BLaER1 treated with 17β-estradiol and CSF1 and Interleukin-3, amounts not matched to agents 10 nM and 100 nM (cell line): ENCODE data around the gene MTX3.

Experiments used
- H3K27ac ChIP-seq, 11 experiments: shearing (Covaris generic); formaldehyde crosslinking; 2 replicates each; pipeline ENCODE4 v1.8.1; 2022
- H3K27me3 ChIP-seq, 11 experiments: shearing (Covaris generic); formaldehyde crosslinking; 2 replicates each; pipeline ENCODE4 v1.8.1; 2022
- H3K36me3 ChIP-seq, 11 experiments: shearing (Covaris generic); formaldehyde crosslinking; 2 replicates each; pipeline ENCODE4 v1.8.1; 2022
- H3K4me1 ChIP-seq, 10 experiments: shearing (Covaris generic); formaldehyde crosslinking; 2 replicates each; pipeline ENCODE4 v1.8.1; 2022
- H3K4me2 ChIP-seq, 11 experiments: shearing (Covaris generic); formaldehyde crosslinking; 2 replicates each; pipeline ENCODE4 v1.8.1; 2022
- H3K4me3 ChIP-seq, 10 experiments: shearing (Covaris generic); formaldehyde crosslinking; 2 replicates each; pipeline ENCODE4 v1.8.1; 2022
- H3K9ac ChIP-seq, 11 experiments: shearing (Covaris generic); formaldehyde crosslinking; 2 replicates each; pipeline ENCODE4 v1.8.1; 2022
- H3K9me3 ChIP-seq, 11 experiments: shearing (Covaris generic); formaldehyde crosslinking; replicated peaks in 1 of 11; 2 replicates each; pipeline ENCODE4 v1.8.1; 2022
- H4K20me1 ChIP-seq, 11 experiments: shearing (Covaris generic); formaldehyde crosslinking; 2 replicates each; pipeline ENCODE4 v1.8.1; 2022
- Cebpa-rat ChIP-seq, 11 experiments: shearing (Covaris generic); IDR thresholded peaks; 2 replicates each; pipeline ENCODE4 v1.8.1; 2022

The MTX3 gene, protein sequence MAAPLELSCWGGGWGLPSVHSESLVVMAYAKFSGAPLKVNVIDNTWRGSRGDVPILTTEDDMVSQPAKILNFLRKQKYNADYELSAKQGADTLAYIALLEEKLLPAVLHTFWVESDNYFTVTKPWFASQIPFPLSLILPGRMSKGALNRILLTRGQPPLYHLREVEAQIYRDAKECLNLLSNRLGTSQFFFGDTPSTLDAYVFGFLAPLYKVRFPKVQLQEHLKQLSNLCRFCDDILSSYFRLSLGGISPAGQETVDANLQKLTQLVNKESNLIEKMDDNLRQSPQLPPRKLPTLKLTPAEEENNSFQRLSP

DNA sequence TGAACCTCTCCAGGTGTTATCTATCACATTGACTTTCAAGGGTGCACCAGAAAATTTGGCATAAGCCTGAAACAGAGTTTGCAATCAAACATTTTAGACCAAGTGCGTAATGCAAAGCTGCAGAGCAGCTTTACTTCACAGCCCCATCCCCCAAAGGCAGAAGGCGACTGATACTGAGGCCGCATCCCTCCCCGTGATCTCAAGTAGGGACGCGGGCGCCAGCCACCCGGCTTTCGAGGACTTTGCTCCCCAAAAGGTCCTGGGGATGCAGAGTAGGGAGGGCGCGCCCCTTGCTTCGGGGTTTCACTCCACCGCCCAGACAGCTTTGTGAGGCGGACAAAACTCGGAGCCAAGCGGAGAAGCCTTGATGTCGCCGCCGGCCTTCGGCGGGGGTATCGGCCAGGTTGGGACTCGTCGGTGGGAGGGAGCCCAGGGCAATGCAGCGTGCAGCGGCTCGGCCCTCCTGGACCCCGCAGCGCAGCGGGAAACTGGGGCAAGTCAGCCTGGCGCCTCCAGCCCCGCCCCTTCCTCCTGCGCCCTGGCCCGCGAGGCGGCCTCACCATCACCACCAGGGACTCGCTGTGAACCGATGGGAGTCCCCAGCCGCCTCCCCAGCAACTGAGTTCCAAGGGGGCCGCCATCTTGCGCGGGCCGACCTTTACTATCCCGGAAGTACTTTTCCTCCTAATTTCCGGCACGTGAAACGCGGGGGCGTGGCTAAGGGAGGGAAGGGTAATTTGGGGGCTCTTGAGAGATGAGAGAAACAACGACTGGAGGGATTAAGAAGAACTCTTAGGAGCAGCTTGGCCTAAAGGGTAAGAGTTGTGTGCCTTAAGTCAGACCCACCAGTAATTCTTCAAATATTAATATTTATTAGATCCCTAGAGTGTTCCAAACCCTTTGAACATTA, at the start of gene MTX3:
MTX3 (minus strand) TSS at position 665 of the 910 bp plus-strand sequence; CDS start at position 641, 24 bp downstream.
- H3K9me3 ChIP-seq: peaks cover 14 to 23% (median 18%) of the 10 kb centered on the region in 11 experiments
- H3K4me2 ChIP-seq: peak within 1 kb of the TSS in 6 of 11 experiments; percentile 6 to 54 (median 24); a peak in 7 of 22 replicates
- H3K4me3 ChIP-seq: peak within 1 kb of the TSS; percentile 7 to 59 (median 33); a peak in 11 of 20 replicates
- TF ChIP-seq Cebpa-rat (IDR thresholded peaks at IDR 0.05): no peak
- H4K20me1 ChIP-seq: no peaks in the 10 kb centered on the region
- H3K9ac ChIP-seq: no peak within 1 kb of the TSS
- no peak within 1 kb of the TSS for H3K27ac ChIP-seq
- no peaks in the 10 kb centered on the region for H3K36me3 ChIP-seq
- no peaks in the 10 kb centered on the region for H3K4me1 ChIP-seq
- H3K27me3 ChIP-seq: no peaks in the 10 kb centered on the region

DNA sequence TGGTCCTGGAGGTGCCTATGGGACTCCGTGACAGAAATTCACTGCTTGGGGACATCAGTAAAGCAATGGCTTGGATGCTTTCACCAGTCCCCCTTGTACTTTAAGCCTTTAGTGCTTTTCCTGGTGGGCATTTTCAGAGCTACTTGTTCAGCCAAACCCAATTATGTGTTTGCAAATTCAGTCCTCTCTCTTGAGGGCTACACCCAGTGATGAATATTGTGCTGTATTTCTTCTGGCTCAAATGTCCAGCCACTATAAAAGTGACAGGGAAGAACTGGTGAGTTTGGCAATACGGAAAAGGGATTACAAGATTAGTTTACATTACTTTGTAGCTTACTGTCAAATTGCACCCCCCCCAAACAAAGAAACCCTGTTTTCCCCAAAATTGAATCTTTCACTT, 48.6 kb upstream of the MTX3 start:
- H3K4me2 ChIP-seq: no peak overlapping the region
- no peak for TF ChIP-seq Cebpa-rat (IDR thresholded peaks at IDR 0.05)
- no peaks in the 10 kb centered on the region for H4K20me1 ChIP-seq
- H3K4me3 ChIP-seq: no peak overlapping the region
- H3K4me1 ChIP-seq: no peaks in the 10 kb centered on the region
- no peak overlapping the region for H3K27ac ChIP-seq
- H3K27me3 ChIP-seq: no peaks in the 10 kb centered on the region
- peaks cover 7 to 18% (median 12%) of the 10 kb centered on the region in 11 experiments; a peak in 19 of 22 replicates for H3K9me3 ChIP-seq
- H3K36me3 ChIP-seq: no peaks in the 10 kb centered on the region
- no peak overlapping the region for H3K9ac ChIP-seq

DNA sequence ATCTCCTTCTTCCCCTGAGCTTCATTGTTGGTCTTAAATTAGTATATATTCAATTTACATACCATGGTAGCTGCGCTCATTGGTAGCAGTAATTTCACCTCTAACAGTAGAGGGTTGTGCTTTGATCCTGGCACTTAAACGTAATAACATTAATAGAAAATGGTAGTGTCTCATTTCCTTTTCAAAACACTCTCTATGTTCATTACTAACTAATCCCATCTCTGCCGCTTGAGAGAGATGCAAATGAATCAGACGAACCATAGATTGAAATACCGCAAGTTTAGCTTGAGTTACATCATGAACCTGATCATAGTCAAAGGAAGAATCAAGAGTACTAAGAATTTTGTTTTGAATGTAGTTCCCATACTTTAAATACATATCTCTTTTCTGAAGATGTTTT, 46.3 kb upstream of the MTX3 start:
- Histone ChIP-seq H3K4me2 (no peak overlapping the region), H4K20me1 (no peaks in the 10 kb centered on the region), H3K9ac (no peak overlapping the region), H3K4me1 (no peaks in the 10 kb centered on the region), H3K27ac (no peak overlapping the region), H3K27me3 (no peaks in the 10 kb centered on the region), H3K9me3 (peaks cover 7 to 24% (median 16%) of the 10 kb centered on the region in 11 experiments; a peak in 19 of 22 replicates), H3K4me3 (no peak overlapping the region), H3K36me3 (no peaks in the 10 kb centered on the region)
- TF ChIP-seq Cebpa-rat (IDR thresholded peaks at IDR 0.05): no peak

DNA sequence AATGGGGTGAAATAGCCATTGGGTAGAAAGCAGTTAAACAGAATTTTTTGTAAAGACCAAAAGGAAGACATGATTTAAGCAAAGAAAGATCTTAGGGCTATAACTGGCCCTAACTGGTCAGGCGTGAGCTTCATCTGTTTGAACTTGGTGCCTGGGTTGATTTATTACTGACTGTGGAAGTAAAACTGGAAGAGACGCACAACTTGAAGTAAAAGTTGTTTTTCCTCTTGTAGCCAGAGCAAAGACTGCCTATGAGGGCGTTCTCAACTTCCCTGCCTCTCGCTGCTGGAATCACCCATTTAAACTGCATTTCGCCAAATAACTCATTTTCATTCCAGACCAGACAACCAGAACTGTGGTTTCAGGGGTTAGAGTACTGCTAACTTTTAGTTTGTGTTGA, 45.6 kb upstream of the MTX3 start:
- H3K9ac ChIP-seq: no peak overlapping the region
- H3K4me2 ChIP-seq: no peak overlapping the region
- no peak for TF ChIP-seq Cebpa-rat (IDR thresholded peaks at IDR 0.05)
- no peaks in the 10 kb centered on the region for H3K27me3 ChIP-seq
- H3K9me3 ChIP-seq: peaks cover 7 to 24% (median 16%) of the 10 kb centered on the region in 11 experiments; a peak in 19 of 22 replicates
- no peak overlapping the region for H3K27ac ChIP-seq
- H3K36me3 ChIP-seq: no peaks in the 10 kb centered on the region
- no peaks in the 10 kb centered on the region for H4K20me1 ChIP-seq
- no peaks in the 10 kb centered on the region for H3K4me1 ChIP-seq
- H3K4me3 ChIP-seq: no peak overlapping the region

DNA sequence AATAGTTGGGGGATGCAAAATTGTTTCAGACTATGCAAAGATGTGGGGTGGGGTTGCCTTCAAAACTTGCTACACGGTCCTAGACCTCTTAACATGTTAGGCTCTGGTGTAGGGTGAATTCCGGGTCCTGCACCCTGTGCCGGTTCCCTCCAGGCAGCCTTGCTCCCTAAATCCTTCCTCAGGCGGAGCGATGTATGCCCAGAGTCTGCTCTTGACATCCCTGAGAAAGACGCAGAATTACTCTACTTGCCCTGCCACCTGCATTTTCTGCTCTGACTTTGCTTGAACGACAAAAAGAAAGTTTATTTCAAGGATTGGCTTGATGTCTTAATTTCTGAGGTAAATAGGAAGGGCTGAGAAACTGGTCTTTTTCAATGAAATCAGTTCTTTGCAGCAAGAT, 44.8 kb upstream of the MTX3 start:
- H3K27ac ChIP-seq: no peak overlapping the region
- H3K27me3 ChIP-seq: no peaks in the 10 kb centered on the region
- H3K4me2 ChIP-seq: no peak overlapping the region
- H3K36me3 ChIP-seq: no peaks in the 10 kb centered on the region
- H3K9ac ChIP-seq: no peak overlapping the region
- H3K4me1 ChIP-seq: peaks cover 0 to 7% (median 0%) of the 10 kb centered on the region in 10 experiments; a peak in 2 of 20 replicates
- H4K20me1 ChIP-seq: no peaks in the 10 kb centered on the region
- no peak overlapping the region for H3K4me3 ChIP-seq
- TF ChIP-seq Cebpa-rat (IDR thresholded peaks at IDR 0.05): no peak
- peaks cover 7 to 24% (median 16%) of the 10 kb centered on the region in 11 experiments; a peak in 19 of 22 replicates for H3K9me3 ChIP-seq

DNA sequence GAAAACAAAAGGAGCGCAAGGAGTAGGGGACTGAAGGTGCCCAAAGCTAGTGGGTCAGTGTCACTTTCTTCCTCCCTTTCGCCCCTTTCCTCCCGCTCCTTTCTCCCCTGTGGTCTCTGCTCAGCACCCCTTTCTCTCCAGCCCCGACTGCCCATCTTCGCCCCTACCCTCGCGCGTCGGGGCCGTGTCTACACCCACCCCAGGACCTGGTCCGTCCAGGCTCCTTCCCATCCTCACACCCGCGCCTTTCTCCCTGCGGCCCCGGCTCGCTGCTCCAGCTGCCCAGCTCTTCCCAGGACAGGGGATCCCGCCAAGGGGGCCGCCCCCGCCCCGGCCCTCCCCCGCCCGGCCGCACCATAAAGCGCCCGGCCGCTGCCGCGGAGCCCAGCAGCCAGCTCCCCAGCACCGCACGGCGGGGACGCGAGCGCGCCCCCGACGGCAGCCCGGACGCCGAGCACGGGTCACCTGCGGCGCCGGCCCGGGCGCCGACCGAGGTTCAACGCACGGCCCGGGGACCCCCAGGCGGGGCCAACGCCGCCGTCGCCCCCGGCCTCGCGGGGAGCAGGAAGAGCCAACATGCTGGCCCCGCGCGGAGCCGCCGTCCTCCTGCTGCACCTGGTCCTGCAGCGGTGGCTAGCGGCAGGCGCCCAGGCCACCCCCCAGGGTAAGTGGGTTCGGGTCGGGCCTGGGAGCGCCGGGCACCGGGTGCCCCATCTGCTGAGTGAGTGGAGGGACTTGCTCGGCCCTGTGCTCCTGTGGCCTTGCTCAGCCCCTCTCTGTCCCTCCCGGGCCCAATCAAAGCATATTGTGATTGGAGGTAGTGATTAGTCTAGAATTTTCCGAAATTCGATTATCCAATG, 44.1 kb upstream of the MTX3 start, which contains the start of gene THBS4:
THBS4 (plus strand) TSS at position 387 of the 860 bp plus-strand sequence; CDS start at position 577, 190 bp downstream.
- H3K4me2 ChIP-seq: no peak within 1 kb of the TSS
- no peaks in the 10 kb centered on the region for H3K36me3 ChIP-seq
- no peaks in the 10 kb centered on the region for H3K27me3 ChIP-seq
- H3K4me3 ChIP-seq: no peak within 1 kb of the TSS
- no peak within 1 kb of the TSS for H3K9ac ChIP-seq
- TF ChIP-seq Cebpa-rat (IDR thresholded peaks at IDR 0.05): no peak
- no peak within 1 kb of the TSS for H3K27ac ChIP-seq
- H3K9me3 ChIP-seq: peaks cover 7 to 24% (median 16%) of the 10 kb centered on the region in 11 experiments; a peak in 19 of 22 replicates
- peaks cover 0 to 7% (median 0%) of the 10 kb centered on the region in 10 experiments; a peak in 2 of 20 replicates for H3K4me1 ChIP-seq
- H4K20me1 ChIP-seq: no peaks in the 10 kb centered on the region

DNA sequence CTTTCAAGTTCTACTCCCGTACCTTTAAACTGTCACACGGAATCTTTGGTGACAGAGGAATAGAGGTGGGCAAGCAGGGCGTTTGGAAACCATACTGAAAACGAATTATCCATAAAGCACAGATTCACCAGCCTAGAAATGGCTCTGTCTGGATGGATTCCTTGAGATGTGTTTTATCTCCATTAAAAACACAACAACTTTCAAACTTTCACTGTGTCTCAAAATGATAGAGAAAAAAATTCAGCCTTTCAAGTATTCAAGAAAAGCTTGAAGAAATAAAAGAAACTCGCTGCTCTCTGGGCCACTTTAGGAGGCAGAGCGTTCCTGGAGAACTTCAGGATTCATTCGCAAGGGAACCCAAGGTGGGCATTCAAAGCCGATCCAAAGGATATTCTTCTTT, 43.5 kb upstream of the MTX3 start:
- H3K4me2 ChIP-seq: no peak overlapping the region
- no peak for TF ChIP-seq Cebpa-rat (IDR thresholded peaks at IDR 0.05)
- H3K27me3 ChIP-seq: no peaks in the 10 kb centered on the region
- peaks cover 7 to 24% (median 16%) of the 10 kb centered on the region in 11 experiments; a peak in 19 of 22 replicates for H3K9me3 ChIP-seq
- H3K9ac ChIP-seq: no peak overlapping the region
- no peaks in the 10 kb centered on the region for H3K36me3 ChIP-seq
- no peak overlapping the region for H3K27ac ChIP-seq
- H4K20me1 ChIP-seq: no peaks in the 10 kb centered on the region
- peaks cover 0 to 7% (median 0%) of the 10 kb centered on the region in 10 experiments; a peak in 2 of 20 replicates for H3K4me1 ChIP-seq
- H3K4me3 ChIP-seq: no peak overlapping the region

DNA sequence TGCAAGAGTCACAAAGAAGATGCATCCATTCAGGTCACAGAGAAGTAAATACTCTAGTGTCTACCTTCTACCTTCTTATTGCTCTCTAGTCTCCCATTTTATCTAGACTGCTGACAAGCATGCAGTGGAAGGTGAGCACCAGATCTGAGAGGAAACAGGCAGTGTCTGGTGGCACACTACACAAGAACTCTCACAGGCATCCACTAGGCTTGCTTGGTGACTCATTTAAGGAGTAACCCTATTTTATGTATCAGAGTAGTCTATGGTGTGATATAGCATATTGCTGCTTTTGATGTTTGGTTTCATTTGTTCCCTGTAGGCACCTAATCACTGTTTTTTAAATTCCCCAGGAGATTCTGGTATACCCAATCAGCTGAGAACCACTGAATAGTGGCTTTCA, 42.5 kb upstream of the MTX3 start:
- H4K20me1 ChIP-seq: no peaks in the 10 kb centered on the region
- no peak overlapping the region for H3K4me3 ChIP-seq
- no peak for TF ChIP-seq Cebpa-rat (IDR thresholded peaks at IDR 0.05)
- H3K4me1 ChIP-seq: peaks cover 0 to 7% (median 0%) of the 10 kb centered on the region in 10 experiments; a peak in 2 of 20 replicates
- H3K4me2 ChIP-seq: no peak overlapping the region
- H3K27ac ChIP-seq: no peak overlapping the region
- H3K27me3 ChIP-seq: no peaks in the 10 kb centered on the region
- peaks cover 7 to 24% (median 16%) of the 10 kb centered on the region in 11 experiments; a peak in 19 of 22 replicates for H3K9me3 ChIP-seq
- H3K36me3 ChIP-seq: no peaks in the 10 kb centered on the region
- H3K9ac ChIP-seq: no peak overlapping the region
